HFFc6 (cell line): ENCODE results near the gene CPVL. TPM values are rescaled to one million over a fixed set of nuclear protein-coding genes. Genes with fewer than 3 reads are reported as not detected.
A peak's percentile ranks its signal among the peaks of the same experiment; 100 is the strongest.

ENCODE experiments used
- DNase-seq: peaks from one replicate; pipeline ENCODE4 v3.0.0-alpha.2; 2018
- H3K27ac Mint-ChIP-seq: 2 replicates; pipeline ENCODE4 v1.8.0; 2020; ENCODE audit warnings: mild to moderate bottlenecking, mixed read lengths
- H3K27me3 Mint-ChIP-seq: 2 replicates; pipeline ENCODE4 v1.8.0; 2021; ENCODE audit warnings: mild to moderate bottlenecking, moderate library complexity, mixed read lengths; ENCODE audit not compliant: insufficient read depth
- H3K36me3 Mint-ChIP-seq: 2 replicates; pipeline ENCODE4 v1.8.0; 2021; ENCODE audit warnings: low read depth, mixed read lengths
- H3K4me1 Mint-ChIP-seq: 2 replicates; pipeline ENCODE4 v1.8.0; 2020; ENCODE audit warnings: low read depth, mixed read lengths
- H3K4me3 Mint-ChIP-seq: 2 replicates; pipeline ENCODE4 v1.8.0; 2020; ENCODE audit warnings: mild to moderate bottlenecking, moderate library complexity, mixed read lengths
- H3K9me3 Mint-ChIP-seq: 2 replicates; pipeline ENCODE4 v1.8.0; 2020; ENCODE audit warnings: mild to moderate bottlenecking, mixed read lengths
- CTCF ChIP-seq: fragments of 200-600 bp; sonication (generic); IDR thresholded peaks from 2 replicates; pipeline ENCODE4 v1.5.0; 2021; ENCODE audit warnings: antibody characterized with exemption, mild to moderate bottlenecking
- total RNA-seq, 6 experiments: library from RNA; stranded (reverse); fragmentation: NEBNext Ultra II Directional; extraction: Animal tissue kit (Norgen Biotek cat#: 25700); gene quantifications; 2 replicates in 1 of 6; 3 replicates in 5 of 6; pipeline ENCODE4 v1.2.3, GENCODE V29; 2021

Gene CPVL
- total RNA-seq, 6 experiments from 2014 or later, result not detected

- H3K4me1 Mint-ChIP-seq, result peaks cover 11% of the 10 kb centered on the region; the same call in 1 of the 2 replicates
- no peaks in the 10 kb centered on the region for H3K9me3 Mint-ChIP-seq
- DNase-seq, result no peak
- H3K27ac Mint-ChIP-seq, result no peak overlapping the region
- H3K36me3 Mint-ChIP-seq, result no peaks in the 10 kb centered on the region
- H3K4me3 Mint-ChIP-seq, result no peak overlapping the region
- no peak for TF ChIP-seq CTCF
- peaks cover 15% of the 10 kb centered on the region for H3K27me3 Mint-ChIP-seq
These were observed 33.6 kb downstream of the CPVL start for GRCh38 chr7:29112721-29113120.

DNA sequence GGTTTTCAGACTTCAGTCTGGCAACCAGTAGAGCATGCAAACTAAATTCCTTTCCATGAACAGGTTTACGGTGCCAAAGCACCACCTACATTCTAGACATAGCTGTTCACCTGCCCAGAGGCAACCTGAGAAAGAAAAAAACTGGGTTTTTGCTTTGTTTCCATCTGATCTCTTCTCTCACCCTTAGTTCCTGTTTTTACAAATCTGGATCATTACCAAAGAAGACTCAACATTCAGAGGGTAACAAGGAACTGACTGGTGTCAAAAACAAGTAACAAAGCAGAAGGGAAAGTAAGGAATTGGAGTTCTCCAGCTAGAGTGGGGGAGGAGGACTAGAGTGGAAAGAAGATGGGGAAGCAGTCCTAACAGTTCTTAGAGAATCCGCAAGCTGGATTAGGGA, 36.4 kb downstream of the CPVL start:
- H3K27ac Mint-ChIP-seq, result no peak overlapping the region
- H3K36me3 Mint-ChIP-seq, result no peaks in the 10 kb centered on the region
- H3K27me3 Mint-ChIP-seq, result peaks cover 9% of the 10 kb centered on the region
- no peak overlapping the region for H3K4me3 Mint-ChIP-seq
- H3K9me3 Mint-ChIP-seq, result no peaks in the 10 kb centered on the region
- TF ChIP-seq CTCF, result no peak
- peaks cover 11% of the 10 kb centered on the region; the same call in 1 of the 2 replicates for H3K4me1 Mint-ChIP-seq
- no peak for DNase-seq

- Mint-ChIP-seq H3K4me3 (no peak overlapping the region), H3K9me3 (no peaks in the 10 kb centered on the region), H3K36me3 (no peaks in the 10 kb centered on the region)
These were observed 37.0 kb downstream of the CPVL start for GRCh38 chr7:29109358-29109757.

DNA sequence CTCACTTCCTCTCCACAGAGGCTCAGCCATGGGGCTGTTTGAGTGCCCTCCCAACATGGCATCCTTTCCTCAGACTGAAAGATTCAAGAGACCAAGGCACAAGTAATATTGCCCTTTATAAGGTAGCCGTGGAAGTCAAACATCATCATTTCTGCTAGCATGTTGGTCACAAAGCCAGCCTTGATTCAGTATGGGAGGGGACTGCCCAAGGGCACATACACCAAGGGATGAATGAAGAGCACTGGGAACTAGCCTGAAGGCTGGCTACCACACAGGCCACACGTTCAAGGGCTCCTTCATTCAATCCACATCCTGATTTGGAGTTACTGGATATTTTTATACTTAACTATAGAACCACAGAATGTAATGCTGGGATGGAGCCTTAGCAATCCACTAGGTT, 39.3 kb downstream of the CPVL start:
- Mint-ChIP-seq H3K36me3 (no peaks in the 10 kb centered on the region), H3K4me1 (no peaks in the 10 kb centered on the region), H3K27me3 (peaks cover 9% of the 10 kb centered on the region), H3K9me3 (no peaks in the 10 kb centered on the region), H3K4me3 (no peak overlapping the region), H3K27ac (no peak overlapping the region)
- DNase-seq, result no peak
- no peak for TF ChIP-seq CTCF

More at GRCh38 chr7:29109358-29109757, 37.0 kb downstream of the CPVL start:
- Mint-ChIP-seq H3K27ac (no peak overlapping the region), H3K4me1 (peaks cover 11% of the 10 kb centered on the region; the same call in 1 of the 2 replicates), H3K27me3 (peaks cover 9% of the 10 kb centered on the region)
- no peak for TF ChIP-seq CTCF
- DNase-seq, result no peak

- peaks cover 9% of the 10 kb centered on the region for H3K27me3 Mint-ChIP-seq
- no peaks in the 10 kb centered on the region for H3K36me3 Mint-ChIP-seq
- no peak for DNase-seq
- no peaks in the 10 kb centered on the region for H3K9me3 Mint-ChIP-seq
- TF ChIP-seq CTCF, result peak; percentile 27; the same call in 1 of the 2 replicates
- H3K4me3 Mint-ChIP-seq, result no peak overlapping the region
- H3K27ac Mint-ChIP-seq, result no peak overlapping the region
- no peaks in the 10 kb centered on the region for H3K4me1 Mint-ChIP-seq
These were observed 39.7 kb downstream of the CPVL start for GRCh38 chr7:29106669-29106988.
